Suprapubic skin (tissue), 3 donors: ENCODE measurements around the gene KANSL1.

ENCODE experiments used
- POLR2A ChIP-seq, 2 donors: fragments of 450-650 bp; IDR thresholded peaks; one replicate each; pipeline ENCODE4 v1.6.1; 2017; ENCODE audit warnings: antibody characterized with exemption in 2 of 2, mild to moderate bottlenecking in 2 of 2, moderate library complexity in 2 of 2
- TF ChIP-seq, protein P1 (sequence below), 2 donors: fragments of 200-600 bp in 1 of 2; fragments of 450-650 bp in 1 of 2; sonication (generic) in 1 of 2; IDR thresholded peaks; one replicate each; pipeline ENCODE4 v1.5.1; 2016 to 2019; ENCODE audit warnings: antibody characterized with exemption in 2 of 2, mild to moderate bottlenecking in 1 of 2, moderate library complexity in 1 of 2

DNA sequence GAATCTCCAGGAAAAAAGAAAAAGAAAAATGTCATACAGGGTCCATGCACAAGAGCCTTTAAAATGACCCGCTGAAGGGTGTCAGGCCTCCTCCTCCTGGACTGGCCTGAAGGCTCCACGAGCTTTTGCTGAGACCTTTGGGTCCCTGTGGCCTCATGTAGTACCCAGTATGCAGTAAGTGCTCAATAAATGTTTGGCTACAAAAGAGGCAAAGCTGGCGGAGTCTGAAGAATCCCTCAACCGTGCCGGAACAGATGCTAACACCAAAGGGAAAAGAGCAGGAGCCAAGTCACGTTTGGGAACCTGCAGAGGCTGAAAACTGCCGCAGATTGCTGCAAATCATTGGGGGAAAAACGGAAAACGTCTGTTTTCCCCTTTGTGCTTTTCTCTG is 193.3 kb downstream of the KANSL1 start:
- TF ChIP-seq, protein P1, sequence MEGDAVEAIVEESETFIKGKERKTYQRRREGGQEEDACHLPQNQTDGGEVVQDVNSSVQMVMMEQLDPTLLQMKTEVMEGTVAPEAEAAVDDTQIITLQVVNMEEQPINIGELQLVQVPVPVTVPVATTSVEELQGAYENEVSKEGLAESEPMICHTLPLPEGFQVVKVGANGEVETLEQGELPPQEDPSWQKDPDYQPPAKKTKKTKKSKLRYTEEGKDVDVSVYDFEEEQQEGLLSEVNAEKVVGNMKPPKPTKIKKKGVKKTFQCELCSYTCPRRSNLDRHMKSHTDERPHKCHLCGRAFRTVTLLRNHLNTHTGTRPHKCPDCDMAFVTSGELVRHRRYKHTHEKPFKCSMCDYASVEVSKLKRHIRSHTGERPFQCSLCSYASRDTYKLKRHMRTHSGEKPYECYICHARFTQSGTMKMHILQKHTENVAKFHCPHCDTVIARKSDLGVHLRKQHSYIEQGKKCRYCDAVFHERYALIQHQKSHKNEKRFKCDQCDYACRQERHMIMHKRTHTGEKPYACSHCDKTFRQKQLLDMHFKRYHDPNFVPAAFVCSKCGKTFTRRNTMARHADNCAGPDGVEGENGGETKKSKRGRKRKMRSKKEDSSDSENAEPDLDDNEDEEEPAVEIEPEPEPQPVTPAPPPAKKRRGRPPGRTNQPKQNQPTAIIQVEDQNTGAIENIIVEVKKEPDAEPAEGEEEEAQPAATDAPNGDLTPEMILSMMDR (IDR thresholded peaks at IDR 0.05), result no peak
- no peak for TF ChIP-seq POLR2A (IDR thresholded peaks at IDR 0.05)
